GM23338 (cell line): ENCODE results near the gene WWC1. TPM values are rescaled to one million over a fixed set of nuclear protein-coding genes. Genes with fewer than 3 reads are reported as not detected.

Experiments
- ATAC-seq: fragments of 200-7000 bp; cut with Tn5 transposase; 3 replicates; pipeline ENCODE4 v1.9.1; 2020
- DNase-seq: peaks from one replicate; pipeline ENCODE4 v3.0.0-alpha.2; 2015; ENCODE audit warnings: low spot score
- H2AFZ ChIP-seq: fragments of 200-600 bp; sonication (generic); 2 replicates; pipeline ENCODE4 v1.8.0; 2016; ENCODE audit warnings: antibody characterized with exemption, mild to moderate bottlenecking, moderate library complexity
- H3F3A ChIP-seq: fragments of 200-600 bp; sonication (generic); replicated peaks from 2 replicates; pipeline ENCODE4 v1.8.0; 2017; ENCODE audit warnings: antibody characterized with exemption, mixed run types, low read depth
- H3K27ac ChIP-seq: fragments of 200-600 bp; sonication (generic); 2 replicates; pipeline ENCODE4 v1.6.1; 2016; ENCODE audit warnings: low read depth
- H3K27me3 ChIP-seq: fragments of 200-600 bp; sonication (generic); 2 replicates; pipeline ENCODE4 v1.8.0; 2016; ENCODE audit warnings: mild to moderate bottlenecking, mixed run types, moderate library complexity; ENCODE audit not compliant: insufficient read depth
- H3K36me3 ChIP-seq: fragments of 200-600 bp; sonication (generic); 2 replicates; pipeline ENCODE4 v1.8.0; 2016; ENCODE audit warnings: mild to moderate bottlenecking; ENCODE audit not compliant: insufficient read depth
- H3K4me1 ChIP-seq: fragments of 200-600 bp; sonication (generic); 2 replicates; pipeline ENCODE4 v1.8.0; 2016; ENCODE audit warnings: mild to moderate bottlenecking, moderate library complexity; ENCODE audit not compliant: insufficient read depth
- H3K4me2 ChIP-seq: fragments of 200-600 bp; sonication (generic); 2 replicates; pipeline ENCODE4 v1.7.1; 2017; ENCODE audit warnings: mixed run types
- H3K4me3 ChIP-seq: fragments of 200-600 bp; sonication (generic); 2 replicates; pipeline ENCODE4 v1.6.1; 2016; ENCODE audit warnings: mixed run types
- H3K79me2 ChIP-seq: fragments of 200-600 bp; sonication (generic); replicated peaks from 2 replicates; pipeline ENCODE4 v1.8.0; 2017; ENCODE audit warnings: mild to moderate bottlenecking; ENCODE audit not compliant: insufficient read depth
- H3K9me2 ChIP-seq: fragments of 200-600 bp; sonication (generic); 2 replicates; pipeline ENCODE4 v1.8.0; 2017; ENCODE audit not compliant: insufficient read depth
- H4K20me1 ChIP-seq: fragments of 200-600 bp; sonication (generic); replicated peaks from 2 replicates; pipeline ENCODE4 v1.8.0; 2017; ENCODE audit warnings: mild to moderate bottlenecking; ENCODE audit not compliant: insufficient read depth
- H3K27ac Mint-ChIP-seq: 2 replicates; pipeline ENCODE4 v1.8.0; 2020; ENCODE audit warnings: inconsistent platforms, mild to moderate bottlenecking, moderate library complexity, mixed read lengths
- H3K27me3 Mint-ChIP-seq: 3 replicates; pipeline ENCODE4 v1.8.0; 2022; ENCODE audit warnings: low read depth, mild to moderate bottlenecking, moderate library complexity, mixed read lengths, inconsistent platforms; ENCODE audit not compliant: insufficient read depth, poor library complexity
- H3K36me3 Mint-ChIP-seq: 3 replicates; pipeline ENCODE4 v1.8.0; 2021; ENCODE audit warnings: low read depth, mild to moderate bottlenecking, inconsistent platforms, moderate library complexity, mixed read lengths
- H3K4me1 Mint-ChIP-seq: 3 replicates; pipeline ENCODE4 v1.8.0; 2020; ENCODE audit warnings: mild to moderate bottlenecking, inconsistent platforms, mixed read lengths
- H3K4me3 Mint-ChIP-seq: 3 replicates; pipeline ENCODE4 v1.8.0; 2021; ENCODE audit warnings: moderate library complexity, mild to moderate bottlenecking, inconsistent platforms, mixed read lengths
- H3K9me3 Mint-ChIP-seq: 3 replicates; pipeline ENCODE4 v1.8.0; 2020; ENCODE audit warnings: moderate library complexity, mild to moderate bottlenecking, inconsistent platforms, mixed read lengths
- CREB1 ChIP-seq: fragments of 250-450 bp; sonication (Bioruptor Pico); IDR thresholded peaks from 2 replicates; pipeline ENCODE4 v1.5.0; 2020; ENCODE audit warnings: low read depth, mild to moderate bottlenecking, moderate library complexity
- CTCF ChIP-seq, 2 experiments: fragments of 200-600 bp in 1 of 2; sonication (generic) in 1 of 2; conservative IDR thresholded peaks; 2 replicates each; pipeline versions ENCODE4 v1.5.1 to v1.6.1; 2016 to 2017; ENCODE audit warnings: antibody characterized with exemption in 2 of 2, low read depth in 2 of 2, mild to moderate bottlenecking in 2 of 2, moderate library complexity in 1 of 2
- EZH2 ChIP-seq: fragments of 200-600 bp; sonication (generic); IDR thresholded peaks from one replicate; pipeline ENCODE4 v1.8.0; 2017; ENCODE audit warnings: antibody characterized with exemption, mild to moderate bottlenecking, low read depth; ENCODE audit not compliant: unreplicated experiment
- JUNB ChIP-seq: IDR thresholded peaks from one replicate; pipeline ENCODE4 v1.6.1; 2016; ENCODE audit warnings: antibody characterized with exemption; ENCODE audit not compliant: unreplicated experiment
- NANOG ChIP-seq: IDR thresholded peaks from 2 replicates; pipeline ENCODE4 v1.6.1; 2016; ENCODE audit warnings: antibody characterized with exemption, borderline replicate concordance
- REST ChIP-seq: IDR thresholded peaks from one replicate; pipeline ENCODE4 v1.6.1; 2018; ENCODE audit warnings: antibody characterized with exemption; ENCODE audit not compliant: unreplicated experiment
- ZNF114 ChIP-seq: fragments of 250-450 bp; sonication (Bioruptor Pico); IDR thresholded peaks from 2 replicates; pipeline ENCODE4 v1.5.0; 2020; ENCODE audit warnings: mild to moderate bottlenecking, moderate library complexity
- ZNF331 ChIP-seq: fragments of 250-450 bp; sonication (Bioruptor Pico); IDR thresholded peaks from 2 replicates; pipeline ENCODE4 v1.5.0; 2020; ENCODE audit warnings: low read depth, mild to moderate bottlenecking, moderate library complexity
- ZNF462 ChIP-seq: fragments of 250-450 bp; sonication (Bioruptor Pico); IDR thresholded peaks from 2 replicates; pipeline ENCODE4 v1.5.0; 2020; ENCODE audit warnings: mild to moderate bottlenecking, moderate library complexity
- polyA plus RNA-seq: library from polyadenylated mRNA; unstranded; fragments of >200 nt; fragmentation: Nextera tagmentation; extraction: Ambion mirVana; gene quantifications from 2 replicates; pipeline ENCODE4 v1.2.1, GENCODE V29; 2016
- total RNA-seq: library from RNA; depleted of rRNA; stranded (reverse); fragments of >200 nt; shearing (Covaris generic); gene quantifications from 2 replicates; pipeline ENCODE4 v1.2.3, GENCODE V29; 2014
- TF ChIP-seq, protein P1 (sequence below): IDR thresholded peaks from 2 replicates; pipeline ENCODE4 v1.6.1; 2016; ENCODE audit warnings: antibody characterized with exemption

Gene WWC1
- total and polyA plus RNA-seq, 2 experiments from 2014 or later: 25.4 to 27.8 TPM

- no peak for TF ChIP-seq CREB1 (CRISPR knock-in tag)
- TF ChIP-seq JUNB: no peak
- no peak for TF ChIP-seq REST
- no peak for TF ChIP-seq ZNF331 (CRISPR knock-in tag)
Measured at GRCh38 chr5:168482361-168482760, 190.9 kb downstream of the WWC1 start (continued).

DNA sequence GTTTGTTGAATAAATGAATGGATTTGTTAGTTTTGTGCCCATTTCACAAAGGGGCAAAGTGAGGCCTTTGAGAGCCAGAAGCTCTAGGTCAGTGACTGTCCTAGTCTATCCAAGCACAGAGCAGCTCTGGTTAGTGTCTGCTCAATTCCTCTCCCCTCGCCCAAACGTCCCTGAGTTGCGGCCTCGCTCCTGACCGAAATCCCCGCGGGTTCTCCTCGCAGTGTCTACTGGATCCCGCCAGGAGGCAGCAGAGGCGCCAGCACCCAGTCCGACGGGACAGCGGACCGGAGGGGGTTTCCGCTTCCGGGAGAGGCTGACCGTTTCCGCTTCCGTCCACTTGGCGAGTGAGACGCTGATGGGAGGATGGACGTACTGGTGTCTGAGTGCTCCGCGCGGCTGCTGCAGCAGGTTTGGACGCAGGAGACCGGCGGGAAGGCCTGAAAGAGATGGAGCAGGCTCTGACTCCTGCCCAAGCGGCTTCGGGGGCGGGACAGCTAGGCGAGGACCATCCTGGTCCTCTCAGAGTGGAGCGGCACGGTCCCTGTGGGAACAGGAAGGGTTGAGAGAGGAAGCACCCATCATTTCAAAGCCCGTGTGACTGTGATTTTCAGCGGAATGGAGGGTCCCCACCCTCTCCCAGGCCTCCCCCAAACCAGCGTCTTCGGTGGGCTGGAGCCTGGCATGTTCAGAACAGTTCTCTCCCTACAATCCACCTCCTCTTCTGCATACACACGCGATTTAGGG is 194.9 kb downstream of the WWC1 start, which contains the start of gene RARS1:
RARS1 (plus strand) TSS at position 336 of the 744 bp plus-strand sequence; CDS start at position 364, 28 bp downstream.
- peaks cover 7% of the 10 kb centered on the region for H3K27me3 Mint-ChIP-seq
- Histone ChIP-seq H2AFZ (peak within 1 kb of the TSS; percentile 99), H4K20me1 (peaks cover 17% of the 10 kb centered on the region; the same call in 1 of the 2 replicates), H3K36me3 (peaks cover 36% of the 10 kb centered on the region), H3K4me2 (peak within 1 kb of the TSS; percentile 97), H3K27me3 (no peaks in the 10 kb centered on the region), H3K79me2 (peaks cover 36% of the 10 kb centered on the region), H3K9me2 (no peaks in the 10 kb centered on the region), H3K4me1 (peaks cover 5% of the 10 kb centered on the region; the same call in 1 of the 2 replicates), H3F3A (0 out of 2 replicates have a peak, but pooled peaks cover 4% of the 10 kb centered on the region), H3K27ac (peak within 1 kb of the TSS; percentile 84), H3K4me3 (peak within 1 kb of the TSS; percentile 99)
- H3K4me1 Mint-ChIP-seq: peaks cover 11% of the 10 kb centered on the region
- peaks cover 41% of the 10 kb centered on the region for H3K36me3 Mint-ChIP-seq
- no peaks in the 10 kb centered on the region for H3K9me3 Mint-ChIP-seq
- ATAC-seq (peak; percentile 96), DNase-seq (peak; percentile 97)
- H3K27ac Mint-ChIP-seq: peak within 1 kb of the TSS; percentile 60
- H3K4me3 Mint-ChIP-seq: peak within 1 kb of the TSS; percentile 100
- TF ChIP-seq ZNF114 (CRISPR knock-in tag) (0 out of 2 replicates have a peak, but pooled peaks have one; percentile 39), CTCF (conservative IDR thresholded peaks at IDR 0.05; ENCODE audit: low read depth in 2 of 2) (peak; percentile 77 to 95), NANOG (no peak), ZNF462 (CRISPR knock-in tag) (no peak), EZH2 (no peak), ZNF331 (CRISPR knock-in tag) (no peak)
- TF ChIP-seq, protein P1, sequence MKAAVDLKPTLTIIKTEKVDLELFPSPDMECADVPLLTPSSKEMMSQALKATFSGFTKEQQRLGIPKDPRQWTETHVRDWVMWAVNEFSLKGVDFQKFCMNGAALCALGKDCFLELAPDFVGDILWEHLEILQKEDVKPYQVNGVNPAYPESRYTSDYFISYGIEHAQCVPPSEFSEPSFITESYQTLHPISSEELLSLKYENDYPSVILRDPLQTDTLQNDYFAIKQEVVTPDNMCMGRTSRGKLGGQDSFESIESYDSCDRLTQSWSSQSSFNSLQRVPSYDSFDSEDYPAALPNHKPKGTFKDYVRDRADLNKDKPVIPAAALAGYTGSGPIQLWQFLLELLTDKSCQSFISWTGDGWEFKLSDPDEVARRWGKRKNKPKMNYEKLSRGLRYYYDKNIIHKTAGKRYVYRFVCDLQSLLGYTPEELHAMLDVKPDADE: peak; percentile 84
